KMS-11 (cell line): ENCODE data around the gene LGALS9.

Experiments
- H2AFZ ChIP-seq: fragments of 200-600 bp; sonication (generic); 2 replicates; pipeline ENCODE4 v1.6.1; 2016; ENCODE audit warnings: antibody characterized with exemption, mixed run types, low read depth
- H3K27ac ChIP-seq: fragments of 200-600 bp; sonication (generic); 2 replicates; pipeline ENCODE4 v1.6.1; 2016; ENCODE audit warnings: mild to moderate bottlenecking, mixed run types
- H3K27me3 ChIP-seq: fragments of 200-600 bp; sonication (generic); 2 replicates; pipeline ENCODE4 v1.6.1; 2017; ENCODE audit warnings: mild to moderate bottlenecking, low read depth, mixed run types, moderate library complexity; ENCODE audit not compliant: insufficient read depth
- H3K36me3 ChIP-seq: fragments of 200-600 bp; sonication (generic); 2 replicates; pipeline ENCODE4 v1.6.1; 2017; ENCODE audit warnings: mild to moderate bottlenecking, mixed run types; ENCODE audit not compliant: insufficient read depth
- H3K4me1 ChIP-seq: fragments of 200-600 bp; sonication (generic); 2 replicates; pipeline ENCODE4 v1.6.1; 2016; ENCODE audit warnings: mild to moderate bottlenecking, low read depth, mixed run types; ENCODE audit not compliant: poor library complexity, severe bottlenecking
- H3K4me2 ChIP-seq: fragments of 200-600 bp; sonication (generic); 2 replicates; pipeline ENCODE4 v1.7.0; 2016; ENCODE audit warnings: mild to moderate bottlenecking, mixed run types
- H3K4me3 ChIP-seq: fragments of 200-600 bp; sonication (generic); IDR thresholded peaks from 2 replicates; pipeline ENCODE4 v1.6.1; 2017; ENCODE audit warnings: low read depth, low read length, mixed read lengths; ENCODE audit not compliant: insufficient read depth
- H3K79me2 ChIP-seq: fragments of 200-600 bp; sonication (generic); 2 replicates; pipeline ENCODE4 v1.6.1; 2016; ENCODE audit warnings: low read depth, mixed run types; ENCODE audit not compliant: insufficient read depth
- H3K9ac ChIP-seq: fragments of 200-600 bp; sonication (generic); 2 replicates; pipeline ENCODE4 v1.6.1; 2016; ENCODE audit warnings: mild to moderate bottlenecking, mixed run types
- H4K20me1 ChIP-seq: fragments of 200-600 bp; sonication (generic); 2 replicates; pipeline ENCODE4 v1.6.1; 2016; ENCODE audit warnings: mild to moderate bottlenecking, mixed run types; ENCODE audit not compliant: insufficient read depth
- CTCF ChIP-seq: fragments of 200-600 bp; sonication (generic); conservative IDR thresholded peaks from 2 replicates; pipeline ENCODE4 v1.6.1; 2017; ENCODE audit warnings: low read depth, mild to moderate bottlenecking, antibody characterized with exemption, low read length, moderate library complexity, mixed read lengths

Gene LGALS9

GRCh38 chr17:27593232-27593856, 37.6 kb upstream of the LGALS9 start:
- Histone ChIP-seq H4K20me1 (no peaks in the 10 kb centered on the region), H3K36me3 (no peaks in the 10 kb centered on the region), H2AFZ (no peak overlapping the region), H3K79me2 (no peaks in the 10 kb centered on the region), H3K4me1 (no peaks in the 10 kb centered on the region), H3K9ac (no peak overlapping the region), H3K4me3 (no peak overlapping the region), H3K27ac (no peak overlapping the region), H3K4me2 (no peak overlapping the region), H3K27me3 (no peaks in the 10 kb centered on the region)
- no peak for TF ChIP-seq CTCF

GRCh38 chr17:27593857-27594255, 37.1 kb upstream of the LGALS9 start:
- no peaks in the 10 kb centered on the region for H3K27me3 ChIP-seq
- no peak overlapping the region for H3K9ac ChIP-seq
- TF ChIP-seq CTCF, result no peak
- H3K36me3 ChIP-seq, result no peaks in the 10 kb centered on the region
- H3K4me3 ChIP-seq, result no peak overlapping the region
- H3K79me2 ChIP-seq, result no peaks in the 10 kb centered on the region
- H2AFZ ChIP-seq, result no peak overlapping the region
- no peaks in the 10 kb centered on the region for H3K4me1 ChIP-seq
- no peak overlapping the region for H3K27ac ChIP-seq
- no peak overlapping the region for H3K4me2 ChIP-seq
- H4K20me1 ChIP-seq, result no peaks in the 10 kb centered on the region

- Histone ChIP-seq H2AFZ (no peak overlapping the region), H3K4me2 (no peak overlapping the region), H3K79me2 (no peaks in the 10 kb centered on the region), H3K9ac (no peak overlapping the region), H4K20me1 (no peaks in the 10 kb centered on the region), H3K27ac (no peak overlapping the region), H3K4me1 (peaks cover 2% of the 10 kb centered on the region), H3K36me3 (no peaks in the 10 kb centered on the region), H3K27me3 (no peaks in the 10 kb centered on the region), H3K4me3 (no peak overlapping the region)
- TF ChIP-seq CTCF, result no peak
These were observed 35.8 kb upstream of the LGALS9 start for GRCh38 chr17:27595208-27595607.

GRCh38 chr17:27596096-27596495, 34.9 kb upstream of the LGALS9 start:
- Histone ChIP-seq H3K79me2 (no peaks in the 10 kb centered on the region), H3K4me1 (peaks cover 2% of the 10 kb centered on the region), H3K4me2 (no peak overlapping the region), H3K27ac (no peak overlapping the region), H3K4me3 (no peak overlapping the region), H3K9ac (no peak overlapping the region), H3K36me3 (no peaks in the 10 kb centered on the region), H2AFZ (no peak overlapping the region), H3K27me3 (no peaks in the 10 kb centered on the region), H4K20me1 (no peaks in the 10 kb centered on the region)
- TF ChIP-seq CTCF, result no peak
